Measurements from ENCODE around the gene IL15. TPM values are rescaled to one million over a fixed set of nuclear protein-coding genes. Genes with fewer than 3 reads are reported as not detected.

The IL15 gene
- total and polyA plus RNA-seq, 2 of the 8 experiments (the other 6 are each of a cell fraction or from before 2014, with no cell fraction given): 0.30 to 0.61 TPM

GRCh38 chr4:141719585-141719984 lies 83.2 kb downstream of the IL15 start:
- Histone ChIP-seq H3K4me2 (ENCODE audit: insufficient read depth in 1 of 2, low read depth in 2 of 2, low read length in 2 of 2) (no peak overlapping the region), H4K5ac (ENCODE audit: insufficient read length, low read depth, low read length) (no peak overlapping the region), H2BK120ac (replicated peaks; ENCODE audit: low read depth, low read length) (no peak overlapping the region), H3K9me3 (ENCODE audit: insufficient read depth in 2 of 2, low read depth in 1 of 2, low read length in 1 of 2) (no peaks in the 10 kb centered on the region), H3K4me3 (ENCODE audit: extremely low read depth in 1 of 4, insufficient read depth in 2 of 4, low read depth in 3 of 4, low read length in 4 of 4) (no peak overlapping the region), H3K4ac (replicated peaks; ENCODE audit: insufficient read length, low read depth, low read length) (no peak overlapping the region), H3K56ac (replicated peaks; ENCODE audit: insufficient read length, low read depth, low read length) (no peak overlapping the region), H4K20me1 (replicated peaks in 1 of 2; ENCODE audit: control insufficient read depth in 1 of 2, insufficient read depth in 2 of 2, low read length in 2 of 2) (no peaks in the 10 kb centered on the region), H3K79me1 (ENCODE audit: low read depth, low read length) (no peaks in the 10 kb centered on the region), H3K27me3 (replicated peaks in 1 of 4; ENCODE audit: control insufficient read depth in 3 of 4, extremely low read depth in 1 of 4, insufficient read depth in 3 of 4, low read length in 3 of 4) (no peaks in the 10 kb centered on the region), H4K8ac (ENCODE audit: extremely low read depth, insufficient read depth, low read length) (no peak overlapping the region), H3K23ac (ENCODE audit: insufficient read length) (no peak overlapping the region), H2AK5ac (ENCODE audit: low read depth, low read length) (no peak overlapping the region), H3K18ac (ENCODE audit: extremely low read depth, low read length) (no peak overlapping the region), H3K27ac (ENCODE audit: low read depth, low read length) (no peak overlapping the region), H2AFZ (ENCODE audit: low read length) (no peak overlapping the region), H2BK20ac (ENCODE audit: low read length) (no peak overlapping the region), H2BK12ac (ENCODE audit: low read depth, low read length) (no peak overlapping the region), H2BK15ac (ENCODE audit: low read length) (no peak overlapping the region), H3K23me2 (ENCODE audit: low read depth, low read length) (no peaks in the 10 kb centered on the region), H3K36me3 (ENCODE audit: control insufficient read depth in 2 of 4, insufficient read depth in 4 of 4, low read length in 3 of 4) (no peaks in the 10 kb centered on the region), H2BK5ac (ENCODE audit: low read depth, low read length) (no peak overlapping the region), H3K14ac (ENCODE audit: insufficient read length) (no peak overlapping the region), H3K9ac (replicated peaks in 1 of 4; ENCODE audit: extremely low read depth in 1 of 4, low read depth in 3 of 4, low read length in 3 of 4) (no peak overlapping the region), H4K91ac (replicated peaks; ENCODE audit: insufficient read length, low read length) (no peak overlapping the region), H3K79me2 (ENCODE audit: control insufficient read depth in 1 of 2, insufficient read depth in 2 of 2, low read length in 2 of 2) (no peaks in the 10 kb centered on the region), H3K4me1 (replicated peaks in 1 of 4; ENCODE audit: control insufficient read depth in 3 of 4, insufficient read depth in 4 of 4, low read length in 3 of 4) (no peaks in the 10 kb centered on the region)
- 93% methylated on average over 1 of the region's 1 CpG; no CpG with 5 or more reads in 1 of the 2 experiments for WGBS, 2 experiments (ENCODE audit: extremely low coverage in 1 of 2, insufficient coverage in 1 of 2, insufficient read length in 1 of 2, insufficient replicate concordance in 2 of 2, low coverage in 1 of 2, low lambda C conversion rate in 2 of 2, missing lambda C conversion rate in 1 of 2)
- no peak for DNase-seq (ENCODE audit: low read depth in 1 of 2, low spot score in 2 of 2)
- no peak for FAIRE-seq
- ChIA-PET CTCF (ENCODE audit: partially characterized antibody) (interaction anchor here (1.0 kb wide), 1 partner anchor 260 kb away, joined by 3 read pairs; no protein-coding TSS in a partner anchor), POLR2A (ENCODE audit: partially characterized antibody) (no interaction called here)
- TF ChIP-seq MAFK (IDR thresholded peaks at IDR 0.05; ENCODE audit: low read depth, low read length) (no peak), PHF8 (conservative IDR thresholded peaks at IDR 0.05; ENCODE audit: low read depth, low read length) (no peak), CEBPB (IDR thresholded peaks at IDR 0.05; ENCODE audit: low read depth, low read length) (no peak), SIX5 (IDR thresholded peaks at IDR 0.05; ENCODE audit: low read depth, low read length) (no peak), RXRA (IDR thresholded peaks at IDR 0.05; ENCODE audit: insufficient read depth, low read depth, low read length) (no peak), HDAC2 (IDR thresholded peaks at IDR 0.05; ENCODE audit: borderline replicate concordance in 1 of 2, low read depth in 2 of 2, low read length in 2 of 2) (no peak), CTCF (IDR thresholded peaks at IDR 0.05; ENCODE audit: control extremely low read depth in 1 of 3, insufficient read depth in 1 of 3, low read depth in 1 of 3, low read length in 3 of 3) (no peak), POU5F1 (IDR thresholded peaks at IDR 0.05; ENCODE audit: low read depth, low read length) (no peak), SIRT6 (IDR thresholded peaks at IDR 0.05; ENCODE audit: low read length) (no peak), EP300 (IDR thresholded peaks at IDR 0.05; ENCODE audit: borderline replicate concordance in 1 of 2, low read depth in 2 of 2, low read length in 2 of 2) (no peak), ZNF274 (IDR thresholded peaks at IDR 0.05; ENCODE audit: borderline replicate concordance, extremely low read depth, low read length) (no peak)

Measured in H1 (cell line).